ENCODE measurements around the gene POLN. TPM values are rescaled to one million over a fixed set of nuclear protein-coding genes. Genes with fewer than 3 reads are reported as not detected.

POLN gene
- total RNA-seq, 2 donors from 2014 or later, result 1.6 to 2.8 TPM

DNA sequence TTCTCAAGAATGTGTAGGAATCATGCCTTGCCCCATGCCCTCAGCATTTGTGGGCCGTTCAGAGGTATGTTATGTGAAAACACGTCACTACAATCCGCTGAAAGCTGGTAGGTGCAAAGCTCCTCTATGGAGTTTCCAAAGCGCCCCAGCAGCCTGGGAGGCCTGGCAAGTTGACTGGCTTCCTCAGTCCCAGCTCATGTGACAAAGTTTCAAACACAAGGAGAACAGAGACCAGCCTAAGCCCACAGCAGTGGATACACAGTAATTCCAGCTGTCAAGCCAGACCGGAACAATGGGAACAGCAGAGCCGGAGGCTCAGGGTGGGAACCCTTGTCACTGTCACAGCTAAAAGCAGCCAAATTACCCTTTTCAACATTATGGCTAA lies 149.3 kb downstream of the POLN start:
- intact Hi-C loops (cut with DNase I), result no loop called here
- no peak overlapping the region for H3K4me3 ChIP-seq

DNA sequence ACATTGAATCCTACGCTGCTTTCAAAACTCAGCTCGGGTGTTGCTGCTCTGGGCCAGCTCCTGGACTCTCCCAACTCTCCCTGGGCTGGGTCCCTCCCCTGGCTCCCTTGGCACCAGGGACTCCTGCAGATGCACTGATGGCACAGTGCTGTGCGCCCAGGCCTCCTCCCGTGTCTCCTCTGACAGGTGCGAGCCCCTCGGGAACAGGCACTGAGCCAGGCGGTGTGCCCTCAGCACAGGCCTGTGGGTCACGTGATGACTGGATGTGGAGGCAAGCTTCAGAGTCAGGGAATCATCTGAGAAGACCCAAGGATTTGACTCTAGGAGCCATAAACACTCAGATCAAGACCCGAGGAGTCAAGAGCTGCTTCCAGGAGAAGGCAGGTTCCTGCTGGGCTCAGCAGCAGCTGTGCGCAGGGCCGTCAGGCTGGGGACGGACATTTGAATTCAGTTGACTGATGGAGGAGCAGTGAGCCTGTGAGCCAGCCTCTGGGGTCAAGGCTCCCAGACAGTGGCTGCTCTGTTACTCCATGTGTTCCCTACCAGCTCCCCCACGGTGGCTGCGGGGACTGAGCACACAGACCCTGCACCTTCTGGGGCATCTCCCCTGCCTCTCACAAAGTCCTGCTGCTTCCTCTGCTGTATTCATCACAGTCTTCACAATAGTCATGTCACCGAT lies 149.8 kb downstream of the POLN start:
- DNase-seq, result no peak
- no peak overlapping the region for H3K4me3 ChIP-seq
- no peak overlapping the region for H3K9ac ChIP-seq (ENCODE audit: low read depth in 2 of 2, low read length in 2 of 2)
- H3K9me3 ChIP-seq, result no peaks in the 10 kb centered on the region
- H3K4me1 ChIP-seq, result no peaks in the 10 kb centered on the region
- intact Hi-C loops (cut with DNase I), result no loop called here
- H3K27me3 ChIP-seq, result no peaks in the 10 kb centered on the region
- no peak overlapping the region for H3K27ac ChIP-seq
- no peak for TF ChIP-seq CTCF (IDR thresholded peaks at IDR 0.05)
- H3K36me3 ChIP-seq, result no peaks in the 10 kb centered on the region

More for the DNA sequence above, 149.3 kb downstream of the POLN start:
- H3K9me3 ChIP-seq, result no peaks in the 10 kb centered on the region
- H3K27me3 ChIP-seq, result no peaks in the 10 kb centered on the region
- no peaks in the 10 kb centered on the region for H3K4me1 ChIP-seq
- no peak for TF ChIP-seq CTCF (IDR thresholded peaks at IDR 0.05)
- no peak overlapping the region for H3K9ac ChIP-seq (ENCODE audit: low read depth in 2 of 2, low read length in 2 of 2)
- no peak for DNase-seq
- no peak overlapping the region for H3K27ac ChIP-seq
- H3K36me3 ChIP-seq, result no peaks in the 10 kb centered on the region

- Histone ChIP-seq H3K9me3 (no peaks in the 10 kb centered on the region), H3K9ac (ENCODE audit: low read depth in 2 of 2, low read length in 2 of 2) (no peak overlapping the region), H3K27ac (no peak overlapping the region), H3K4me1 (no peaks in the 10 kb centered on the region), H3K4me3 (no peak overlapping the region), H3K36me3 (no peaks in the 10 kb centered on the region), H3K27me3 (no peaks in the 10 kb centered on the region)
- DNase-seq, result no peak
- intact Hi-C loops (cut with DNase I), result no loop called here
- no peak for TF ChIP-seq CTCF (IDR thresholded peaks at IDR 0.05)
Measured at GRCh38 chr4:2090642-2091041, 151.3 kb downstream of the POLN start.

GRCh38 chr4:2089222-2089621 lies 152.7 kb downstream of the POLN start:
- no peak overlapping the region for H3K27ac ChIP-seq
- no peak for TF ChIP-seq CTCF (IDR thresholded peaks at IDR 0.05)
- H3K9ac ChIP-seq (ENCODE audit: low read depth in 2 of 2, low read length in 2 of 2), result no peak overlapping the region
- no peaks in the 10 kb centered on the region for H3K36me3 ChIP-seq
- H3K27me3 ChIP-seq, result no peaks in the 10 kb centered on the region
- no peak for DNase-seq
- intact Hi-C loops (cut with DNase I), result no loop called here
- no peaks in the 10 kb centered on the region for H3K4me1 ChIP-seq
- no peaks in the 10 kb centered on the region for H3K9me3 ChIP-seq
- H3K4me3 ChIP-seq, result no peak overlapping the region

- H3K27me3 ChIP-seq, result no peaks in the 10 kb centered on the region
- intact Hi-C loops (cut with DNase I), result no loop called here
- no peaks in the 10 kb centered on the region for H3K4me1 ChIP-seq
- H3K27ac ChIP-seq, result no peak overlapping the region
- no peak for DNase-seq
- TF ChIP-seq CTCF (IDR thresholded peaks at IDR 0.05), result no peak
- H3K9me3 ChIP-seq, result no peaks in the 10 kb centered on the region
- no peak overlapping the region for H3K9ac ChIP-seq (ENCODE audit: low read depth in 2 of 2, low read length in 2 of 2)
- H3K36me3 ChIP-seq, result no peaks in the 10 kb centered on the region
- H3K4me3 ChIP-seq, result no peak overlapping the region
Measured at GRCh38 chr4:2087170-2087569, 154.8 kb downstream of the POLN start.
